Ammon's horn (tissue), 1 donor: Measurements from ENCODE around the gene MPND.

Experiments
- DNase-seq: peaks from one replicate; pipeline ENCODE4 v3.0.0-alpha.2; 2016; ENCODE audit warnings: low spot score

The MPND gene

GRCh38 chr19:4379383-4380253, 36.3 kb downstream of the MPND start:
- DNase-seq: no peak

- no peak for DNase-seq
Observed at GRCh38 chr19:4380254-4380727, 36.9 kb downstream of the MPND start.

GRCh38 chr19:4385291-4386040, 42.1 kb downstream of the MPND start:
- no peak for DNase-seq

GRCh38 chr19:4386041-4386782, 42.9 kb downstream of the MPND start:
- DNase-seq: peak; percentile 82

GRCh38 chr19:4388337-4389063, 45.1 kb downstream of the MPND start:
- no peak for DNase-seq

GRCh38 chr19:4389064-4389375, 45.7 kb downstream of the MPND start:
- DNase-seq: no peak

- no peak for DNase-seq
Observed at GRCh38 chr19:4389511-4390016, 46.2 kb downstream of the MPND start.

- DNase-seq: peak; percentile 59
Observed at GRCh38 chr19:4390017-4390566, 46.7 kb downstream of the MPND start.

- no peak for DNase-seq
Observed at GRCh38 chr19:4390567-4391305, 47.4 kb downstream of the MPND start.

- DNase-seq: no peak
Observed at GRCh38 chr19:4391306-4391693, 47.9 kb downstream of the MPND start.

GRCh38 chr19:4391701-4392483, 48.5 kb downstream of the MPND start:
- DNase-seq: no peak

GRCh38 chr19:4393947-4394590, 50.7 kb downstream of the MPND start:
- no peak for DNase-seq

- DNase-seq: no peak
Observed at GRCh38 chr19:4396949-4397783, 53.8 kb downstream of the MPND start.

- DNase-seq: no peak
Observed at GRCh38 chr19:4399812-4400134, 56.4 kb downstream of the MPND start.

- DNase-seq: peak; percentile 95
Observed at GRCh38 chr19:4400135-4400936, 57.0 kb downstream of the MPND start, which contains the start of gene SH3GL1. Gene SH3GL1 (minus strand): TSS chr19:4400547. CDS start chr19:4400368, 179 bp downstream.

GRCh38 chr19:4401769-4402170, 58.4 kb downstream of the MPND start:
- DNase-seq: no peak

GRCh38 chr19:4402171-4403004, 59.0 kb downstream of the MPND start, which contains the start of gene CHAF1A:
Gene CHAF1A (plus strand): TSS chr19:4402640. CDS start chr19:4402763, 123 bp downstream.
- DNase-seq: peak; percentile 100
